SU-DHL-6 (cell line): ENCODE results near the gene LRRC40.

Source experiments
- EZH2phosphoT487 ChIP-seq: fragments of 200-600 bp; sonication (generic), shearing (Covaris generic); conservative IDR thresholded peaks from 2 replicates; pipeline ENCODE4 v1.6.1; 2018; ENCODE audit warnings: mild to moderate bottlenecking, antibody characterized with exemption, low read length, moderate library complexity, mixed read lengths
- TF ChIP-seq, protein P1 (sequence below): fragments of 200-600 bp; sonication (generic); IDR thresholded peaks from one replicate; pipeline ENCODE4 v1.5.1; 2017; ENCODE audit warnings: antibody characterized with exemption, mild to moderate bottlenecking, low read length, moderate library complexity; ENCODE audit not compliant: insufficient read depth, poor library complexity, severe bottlenecking

DNA sequence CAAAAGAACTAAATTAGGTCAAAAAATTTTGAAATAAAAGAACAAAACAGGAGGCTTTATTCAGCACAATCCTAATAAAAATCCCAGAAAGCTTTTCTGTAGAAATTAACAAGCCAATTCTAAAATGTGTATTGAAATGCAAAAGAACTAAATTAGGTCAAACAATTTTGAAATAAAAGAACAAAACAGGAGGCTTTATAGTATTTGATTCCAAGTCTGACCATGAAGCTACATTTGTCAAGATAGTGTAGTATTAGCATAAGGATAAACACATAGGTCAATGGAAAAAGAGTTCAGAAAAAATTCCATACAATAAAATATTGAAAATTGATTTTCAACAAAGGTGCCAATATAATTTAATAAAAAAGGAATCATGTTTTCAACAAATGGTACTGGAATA is 10.8 kb downstream of the LRRC40 start:
- TF ChIP-seq, protein P1, sequence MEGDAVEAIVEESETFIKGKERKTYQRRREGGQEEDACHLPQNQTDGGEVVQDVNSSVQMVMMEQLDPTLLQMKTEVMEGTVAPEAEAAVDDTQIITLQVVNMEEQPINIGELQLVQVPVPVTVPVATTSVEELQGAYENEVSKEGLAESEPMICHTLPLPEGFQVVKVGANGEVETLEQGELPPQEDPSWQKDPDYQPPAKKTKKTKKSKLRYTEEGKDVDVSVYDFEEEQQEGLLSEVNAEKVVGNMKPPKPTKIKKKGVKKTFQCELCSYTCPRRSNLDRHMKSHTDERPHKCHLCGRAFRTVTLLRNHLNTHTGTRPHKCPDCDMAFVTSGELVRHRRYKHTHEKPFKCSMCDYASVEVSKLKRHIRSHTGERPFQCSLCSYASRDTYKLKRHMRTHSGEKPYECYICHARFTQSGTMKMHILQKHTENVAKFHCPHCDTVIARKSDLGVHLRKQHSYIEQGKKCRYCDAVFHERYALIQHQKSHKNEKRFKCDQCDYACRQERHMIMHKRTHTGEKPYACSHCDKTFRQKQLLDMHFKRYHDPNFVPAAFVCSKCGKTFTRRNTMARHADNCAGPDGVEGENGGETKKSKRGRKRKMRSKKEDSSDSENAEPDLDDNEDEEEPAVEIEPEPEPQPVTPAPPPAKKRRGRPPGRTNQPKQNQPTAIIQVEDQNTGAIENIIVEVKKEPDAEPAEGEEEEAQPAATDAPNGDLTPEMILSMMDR, result no peak
- no peak for TF ChIP-seq EZH2phosphoT487
